CD1c-positive myeloid dendritic cell (primary cell): ENCODE data around the gene TMEM169.
A peak's percentile ranks its signal among the peaks of the same experiment; 100 is the strongest.
"Not testable (repeated sequence)": the region's sequence is repeated elsewhere in the genome, so short reads cannot be mapped to it uniquely, and the experiment has no call there.

Experiments
- DNase-seq: peaks from one replicate; pipeline ENCODE4 v3.0.0-alpha.2; 2016; ENCODE audit errors: extremely low spot score

Gene TMEM169

GRCh38 chr2:216071111-216071851 is 10.4 kb upstream of the TMEM169 start:
- DNase-seq, result no peak

GRCh38 chr2:216072473-216072872 is 9.2 kb upstream of the TMEM169 start:
- DNase-seq, result no peak

GRCh38 chr2:216073773-216074172 is 7.9 kb upstream of the TMEM169 start:
- DNase-seq, result no peak

GRCh38 chr2:216074380-216074779 is 7.3 kb upstream of the TMEM169 start:
- DNase-seq, result no peak

- no peak for DNase-seq
Measured at GRCh38 chr2:216074794-216075193, 6.9 kb upstream of the TMEM169 start.

GRCh38 chr2:216075510-216076485 is 5.9 kb upstream of the TMEM169 start:
- no peak for DNase-seq

- DNase-seq, result no peak
Measured at GRCh38 chr2:216078776-216079175, 2.9 kb upstream of the TMEM169 start.

- not testable (repeated sequence) for DNase-seq
Measured at GRCh38 chr2:216080048-216080447, 1.7 kb upstream of the TMEM169 start.

- DNase-seq, result no peak
Measured at GRCh38 chr2:216081012-216081411, 707 bp upstream of the TMEM169 start.

GRCh38 chr2:216082117-216082711 is 495 bp downstream of the TMEM169 start:
- no peak for DNase-seq

GRCh38 chr2:216082805-216083204 is 1.1 kb downstream of the TMEM169 start:
- peak; percentile 39 for DNase-seq

- DNase-seq, result no peak
Measured at GRCh38 chr2:216083464-216084281, 2.0 kb downstream of the TMEM169 start.

- DNase-seq, result no peak
Measured at GRCh38 chr2:216084547-216084946, 2.8 kb downstream of the TMEM169 start.

GRCh38 chr2:216086207-216086893 is 4.6 kb downstream of the TMEM169 start:
- no peak for DNase-seq

- no peak for DNase-seq
Measured at GRCh38 chr2:216090369-216090786, 8.7 kb downstream of the TMEM169 start.

- no peak for DNase-seq
Measured at GRCh38 chr2:216092646-216093045, 10.9 kb downstream of the TMEM169 start.

- no peak for DNase-seq
Measured at GRCh38 chr2:216094701-216095100, 13.0 kb downstream of the TMEM169 start.

- no peak for DNase-seq
Measured at GRCh38 chr2:216098421-216099334, 17.0 kb downstream of the TMEM169 start.

- DNase-seq, result no peak
Measured at GRCh38 chr2:216101109-216101508, 19.4 kb downstream of the TMEM169 start.

GRCh38 chr2:216103213-216103612 is 21.5 kb downstream of the TMEM169 start:
- DNase-seq, result no peak
